ENCODE measurements around the gene CALHM2.

CALHM2 gene

GRCh38 chr10:103473261-103473671 is 21.1 kb upstream of the CALHM2 start:
- Histone ChIP-seq H3K36me3 (ENCODE audit: insufficient read depth, low read length) (no peaks in the 10 kb centered on the region), H3K4me1 (ENCODE audit: insufficient read depth, low read length) (peaks cover 8% of the 10 kb centered on the region), H3K9me3 (ENCODE audit: low read length) (no peaks in the 10 kb centered on the region), H3K27ac (ENCODE audit: low read depth, low read length) (no peak overlapping the region), H3K4me3 (ENCODE audit: low read depth in 1 of 2, low read length in 2 of 2) (no peak overlapping the region), H3K9ac (ENCODE audit: low read length) (no peak overlapping the region), H3K27me3 (ENCODE audit: control insufficient read depth in 1 of 2, insufficient read depth in 2 of 2, low read length in 2 of 2) (peaks cover 0 to 4% of the 10 kb centered on the region in 2 donors)

- Histone ChIP-seq H3K36me3 (ENCODE audit: insufficient read depth, low read length) (no peaks in the 10 kb centered on the region), H3K4me1 (ENCODE audit: insufficient read depth, low read length) (peaks cover 8% of the 10 kb centered on the region), H3K27me3 (ENCODE audit: control insufficient read depth in 1 of 2, insufficient read depth in 2 of 2, low read length in 2 of 2) (peaks cover 0 to 4% of the 10 kb centered on the region in 2 donors), H3K9me3 (ENCODE audit: low read length) (no peaks in the 10 kb centered on the region), H3K9ac (ENCODE audit: low read length) (no peak overlapping the region), H3K27ac (ENCODE audit: low read depth, low read length) (no peak overlapping the region), H3K4me3 (ENCODE audit: low read depth in 1 of 2, low read length in 2 of 2) (no peak overlapping the region)
These were observed 19.8 kb upstream of the CALHM2 start for GRCh38 chr10:103472005-103472404.

- H3K36me3 ChIP-seq (ENCODE audit: insufficient read depth, low read length) = no peaks in the 10 kb centered on the region
- no peak overlapping the region for H3K27ac ChIP-seq (ENCODE audit: low read depth, low read length)
- no peak overlapping the region for H3K4me3 ChIP-seq (ENCODE audit: low read depth in 1 of 2, low read length in 2 of 2)
These were observed 18.8 kb upstream of the CALHM2 start for GRCh38 chr10:103470761-103471653.

GRCh38 chr10:103469201-103469600 is 17.0 kb upstream of the CALHM2 start:
- H3K27ac ChIP-seq (ENCODE audit: low read depth, low read length) = no peak overlapping the region
- H3K4me3 ChIP-seq (ENCODE audit: low read depth in 1 of 2, low read length in 2 of 2) = no peak overlapping the region
- H3K27me3 ChIP-seq (ENCODE audit: control insufficient read depth in 1 of 2, insufficient read depth in 2 of 2, low read length in 2 of 2) = no peaks in the 10 kb centered on the region
- no peaks in the 10 kb centered on the region for H3K9me3 ChIP-seq (ENCODE audit: low read length)
- H3K9ac ChIP-seq (ENCODE audit: low read length) = no peak overlapping the region
- peaks cover 8% of the 10 kb centered on the region for H3K4me1 ChIP-seq (ENCODE audit: insufficient read depth, low read length)
- H3K36me3 ChIP-seq (ENCODE audit: insufficient read depth, low read length) = no peaks in the 10 kb centered on the region

More at GRCh38 chr10:103470761-103471653, 18.8 kb upstream of the CALHM2 start:
- H3K27me3 ChIP-seq (ENCODE audit: control insufficient read depth in 1 of 2, insufficient read depth in 2 of 2, low read length in 2 of 2) = no peaks in the 10 kb centered on the region
- no peaks in the 10 kb centered on the region for H3K9me3 ChIP-seq (ENCODE audit: low read length)
- H3K4me1 ChIP-seq (ENCODE audit: insufficient read depth, low read length) = peaks cover 8% of the 10 kb centered on the region
- H3K9ac ChIP-seq (ENCODE audit: low read length) = no peak overlapping the region

GRCh38 chr10:103467406-103467805 is 15.2 kb upstream of the CALHM2 start:
- H3K27me3 ChIP-seq (ENCODE audit: control insufficient read depth in 1 of 2, insufficient read depth in 2 of 2, low read length in 2 of 2) = no peaks in the 10 kb centered on the region
- H3K27ac ChIP-seq (ENCODE audit: low read depth, low read length) = no peak overlapping the region
- no peaks in the 10 kb centered on the region for H3K36me3 ChIP-seq (ENCODE audit: insufficient read depth, low read length)
- H3K4me3 ChIP-seq (ENCODE audit: low read depth in 1 of 2, low read length in 2 of 2) = no peak overlapping the region
- no peaks in the 10 kb centered on the region for H3K9me3 ChIP-seq (ENCODE audit: low read length)
- peaks cover 8% of the 10 kb centered on the region for H3K4me1 ChIP-seq (ENCODE audit: insufficient read depth, low read length)
- H3K9ac ChIP-seq (ENCODE audit: low read length) = no peak overlapping the region

GRCh38 chr10:103466734-103467133 is 14.6 kb upstream of the CALHM2 start:
- Histone ChIP-seq H3K4me3 (ENCODE audit: low read depth in 1 of 2, low read length in 2 of 2) (no peak overlapping the region), H3K36me3 (ENCODE audit: insufficient read depth, low read length) (no peaks in the 10 kb centered on the region), H3K27ac (ENCODE audit: low read depth, low read length) (no peak overlapping the region), H3K9me3 (ENCODE audit: low read length) (no peaks in the 10 kb centered on the region), H3K9ac (ENCODE audit: low read length) (no peak overlapping the region), H3K4me1 (ENCODE audit: insufficient read depth, low read length) (peaks cover 8% of the 10 kb centered on the region), H3K27me3 (ENCODE audit: control insufficient read depth in 1 of 2, insufficient read depth in 2 of 2, low read length in 2 of 2) (no peaks in the 10 kb centered on the region)

- Histone ChIP-seq H3K36me3 (ENCODE audit: insufficient read depth, low read length) (no peaks in the 10 kb centered on the region), H3K4me1 (ENCODE audit: insufficient read depth, low read length) (peaks cover under 1% of the 10 kb centered on the region), H3K27ac (ENCODE audit: low read depth, low read length) (no peak overlapping the region), H3K4me3 (ENCODE audit: low read depth in 1 of 2, low read length in 2 of 2) (no peak overlapping the region), H3K9me3 (ENCODE audit: low read length) (no peaks in the 10 kb centered on the region), H3K9ac (ENCODE audit: low read length) (no peak overlapping the region), H3K27me3 (ENCODE audit: control insufficient read depth in 1 of 2, insufficient read depth in 2 of 2, low read length in 2 of 2) (no peaks in the 10 kb centered on the region)
These were observed 13.4 kb upstream of the CALHM2 start for GRCh38 chr10:103465411-103466179.

- Histone ChIP-seq H3K4me3 (ENCODE audit: low read depth in 1 of 2, low read length in 2 of 2) (no peak overlapping the region), H3K4me1 (ENCODE audit: insufficient read depth, low read length) (no peaks in the 10 kb centered on the region), H3K27ac (ENCODE audit: low read depth, low read length) (no peak overlapping the region), H3K9me3 (ENCODE audit: low read length) (no peaks in the 10 kb centered on the region), H3K27me3 (ENCODE audit: control insufficient read depth in 1 of 2, insufficient read depth in 2 of 2, low read length in 2 of 2) (no peaks in the 10 kb centered on the region), H3K36me3 (ENCODE audit: insufficient read depth, low read length) (no peaks in the 10 kb centered on the region), H3K9ac (ENCODE audit: low read length) (no peak overlapping the region)
These were observed 11.3 kb upstream of the CALHM2 start for GRCh38 chr10:103463499-103463898.

GRCh38 chr10:103459615-103460014 is 7.4 kb upstream of the CALHM2 start:
- Histone ChIP-seq H3K9ac (ENCODE audit: low read length) (no peak overlapping the region), H3K36me3 (ENCODE audit: insufficient read depth, low read length) (no peaks in the 10 kb centered on the region), H3K4me1 (ENCODE audit: insufficient read depth, low read length) (no peaks in the 10 kb centered on the region), H3K27me3 (ENCODE audit: control insufficient read depth in 1 of 2, insufficient read depth in 2 of 2, low read length in 2 of 2) (no peaks in the 10 kb centered on the region), H3K9me3 (ENCODE audit: low read length) (no peaks in the 10 kb centered on the region), H3K4me3 (ENCODE audit: low read depth in 1 of 2, low read length in 2 of 2) (no peak overlapping the region), H3K27ac (ENCODE audit: low read depth, low read length) (no peak overlapping the region)

GRCh38 chr10:103458720-103459119 is 6.5 kb upstream of the CALHM2 start, which contains the start of gene CALHM1:
Gene CALHM1 (minus strand): TSS chr10:103458900. CDS start chr10:103458751, 149 bp downstream.
- Histone ChIP-seq H3K36me3 (ENCODE audit: insufficient read depth, low read length) (no peaks in the 10 kb centered on the region), H3K27ac (ENCODE audit: low read depth, low read length) (no peak within 1 kb of the TSS), H3K4me1 (ENCODE audit: insufficient read depth, low read length) (no peaks in the 10 kb centered on the region), H3K27me3 (ENCODE audit: control insufficient read depth in 1 of 2, insufficient read depth in 2 of 2, low read length in 2 of 2) (no peaks in the 10 kb centered on the region), H3K4me3 (ENCODE audit: low read depth in 1 of 2, low read length in 2 of 2) (no peak within 1 kb of the TSS), H3K9me3 (ENCODE audit: low read length) (no peaks in the 10 kb centered on the region), H3K9ac (ENCODE audit: low read length) (no peak within 1 kb of the TSS)

GRCh38 chr10:103457896-103458583 is 5.9 kb upstream of the CALHM2 start:
- H3K9ac ChIP-seq (ENCODE audit: low read length) = no peak overlapping the region
- peaks cover under 1% of the 10 kb centered on the region for H3K4me1 ChIP-seq (ENCODE audit: insufficient read depth, low read length)
- no peaks in the 10 kb centered on the region for H3K27me3 ChIP-seq (ENCODE audit: control insufficient read depth in 1 of 2, insufficient read depth in 2 of 2, low read length in 2 of 2)
- no peaks in the 10 kb centered on the region for H3K9me3 ChIP-seq (ENCODE audit: low read length)
- no peak overlapping the region for H3K27ac ChIP-seq (ENCODE audit: low read depth, low read length)
- H3K4me3 ChIP-seq (ENCODE audit: low read depth in 1 of 2, low read length in 2 of 2) = no peak overlapping the region
- H3K36me3 ChIP-seq (ENCODE audit: insufficient read depth, low read length) = no peaks in the 10 kb centered on the region
